Camera-type eye (tissue), 1 donor: Measurements from ENCODE around the gene METTL18. TPM values are rescaled to one million over a fixed set of nuclear protein-coding genes. Genes with fewer than 3 reads are reported as not detected.

Source experiments
- total RNA-seq: library from RNA; depleted of rRNA; stranded (reverse); fragments of >200 nt; gene quantifications from one replicate; pipeline ENCODE4 v1.2.3, GENCODE V29; 2014

METTL18 gene
- total RNA-seq, result 12.3 TPM

DNA sequence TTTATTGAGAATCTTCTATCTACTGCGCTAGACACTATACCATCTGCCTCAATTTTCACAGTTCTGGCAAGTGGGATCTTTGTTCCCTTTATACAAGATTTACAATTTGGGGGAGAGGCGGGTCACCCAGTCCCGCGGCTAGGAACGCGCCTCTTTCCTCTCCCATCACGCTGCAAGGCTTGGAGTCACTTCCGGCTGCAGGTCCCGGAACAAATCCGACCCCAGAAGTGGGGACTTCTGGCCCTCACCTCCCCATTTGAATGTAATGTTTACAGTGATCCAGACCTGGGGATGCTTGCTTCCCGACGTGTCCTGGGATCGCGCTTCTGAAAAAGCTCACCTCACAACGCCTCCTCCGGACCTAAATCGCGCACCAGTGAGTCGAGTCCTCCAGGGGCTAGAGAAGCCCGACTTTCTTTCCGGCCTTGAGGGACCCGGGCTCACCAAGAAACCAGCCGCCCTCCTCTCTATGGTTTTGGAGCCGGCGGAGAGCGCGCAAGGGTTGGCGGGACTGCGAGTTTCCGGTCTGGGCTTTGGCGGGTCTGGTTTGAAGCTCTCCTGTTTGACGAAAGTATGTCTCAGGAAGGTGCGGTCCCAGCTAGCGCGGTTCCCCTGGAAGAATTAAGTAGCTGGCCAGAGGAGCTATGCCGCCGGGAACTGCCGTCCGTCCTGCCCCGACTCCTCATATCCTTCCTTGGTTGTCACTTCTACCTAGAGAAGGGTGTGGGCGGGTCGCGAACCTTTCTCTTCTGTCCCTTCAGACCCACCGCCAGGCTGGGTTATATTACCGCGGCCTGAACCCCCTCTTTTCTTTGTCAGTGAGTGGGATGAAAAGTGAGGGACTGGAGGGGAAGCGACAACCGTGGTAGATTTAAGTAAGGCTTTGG lies at the start of gene METTL18:
METTL18 (minus strand) TSS at position 378 of the 887 bp plus-strand sequence. CDS start 1,212 bp downstream, outside the sequence.

Other genes starting within 250 kb of the METTL18 start
- 11.3 TPM for gene F5, start 208.4 kb downstream of the METTL18 start, total RNA-seq
- gene SELP, start 164.8 kb downstream of the METTL18 start, total RNA-seq, result 9.5 TPM
- gene SELL, start 83.3 kb downstream of the METTL18 start, total RNA-seq, result 5.2 TPM
- 6.9 TPM for gene SELE, start 60.8 kb downstream of the METTL18 start, total RNA-seq
- 27.4 TPM for gene SCYL3, start 99.0 kb upstream of the METTL18 start, total RNA-seq